Measurements from ENCODE around the gene EHMT1. TPM values are rescaled to one million over a fixed set of nuclear protein-coding genes. Genes with fewer than 3 reads are reported as not detected.
A peak's percentile ranks its signal among the peaks of the same experiment; 100 is the strongest.

Gene EHMT1
- total and polyA plus RNA-seq, 2 of the 13 experiments (the other 11 are each of a cell fraction or from before 2014, with no cell fraction given), result 23.0 to 27.1 TPM

DNA sequence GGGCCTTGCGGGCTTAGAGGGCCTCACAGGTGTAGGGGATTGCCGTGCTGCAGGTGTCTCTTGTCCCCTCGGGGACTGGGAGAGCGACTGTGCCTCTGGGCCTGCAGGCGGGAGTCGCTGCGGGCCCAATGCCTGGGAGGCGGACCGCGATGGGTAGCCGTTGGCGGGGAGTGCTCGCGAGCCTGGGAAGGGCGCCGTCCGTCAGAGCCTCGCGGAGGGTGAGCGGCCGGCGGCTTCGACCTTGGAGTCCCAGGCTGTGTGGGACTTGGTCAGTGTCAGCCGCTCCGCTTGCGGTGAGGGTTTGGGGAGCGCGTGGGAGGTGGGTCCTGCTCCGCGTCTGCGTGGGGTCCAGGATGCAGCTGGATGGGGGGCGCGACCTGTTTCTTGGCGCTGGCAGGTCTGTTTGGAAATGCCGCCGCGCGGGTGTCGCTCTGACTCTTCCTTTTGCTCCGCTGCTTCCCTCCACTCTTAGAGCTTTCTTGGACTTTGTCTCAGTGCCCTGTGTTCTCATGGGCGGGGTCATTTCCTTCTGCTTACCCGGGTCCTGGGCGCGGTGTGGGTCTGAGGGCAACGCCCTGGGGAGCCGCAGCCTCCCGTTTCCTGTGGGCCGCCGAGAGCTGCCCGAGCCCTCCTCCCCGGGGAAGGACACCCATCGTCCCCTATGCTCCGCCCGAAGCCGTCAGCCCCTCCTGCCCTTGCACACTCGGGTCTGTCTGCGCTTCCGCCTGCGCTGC is 169.9 kb downstream of the EHMT1 start (continued):
- no peak for TF ChIP-seq ZNF883 (CRISPR knock-in tag; IDR thresholded peaks at IDR 0.05; ENCODE audit: not compliant biosample characterization)
- TF ChIP-seq DMAP1 (CRISPR knock-in tag; IDR thresholded peaks at IDR 0.05), result no peak
- no peak for TF ChIP-seq ZNF124 (CRISPR knock-in tag; IDR thresholded peaks at IDR 0.05)
- 0 out of 2 replicates have a peak, but pooled peaks have one; percentile 39 for TF ChIP-seq SP2 (CRISPR knock-in tag; IDR thresholded peaks at IDR 0.05)
- TF ChIP-seq DPF2 (CRISPR knock-in tag; IDR thresholded peaks at IDR 0.05; ENCODE audit: borderline replicate concordance, low read depth), result no peak
- no peak for TF ChIP-seq ZNF343 (CRISPR knock-in tag; IDR thresholded peaks at IDR 0.05)
- no peak for TF ChIP-seq KAT7 (CRISPR knock-in tag; IDR thresholded peaks at IDR 0.05; ENCODE audit: borderline replicate concordance)
- TF ChIP-seq, protein P1, sequence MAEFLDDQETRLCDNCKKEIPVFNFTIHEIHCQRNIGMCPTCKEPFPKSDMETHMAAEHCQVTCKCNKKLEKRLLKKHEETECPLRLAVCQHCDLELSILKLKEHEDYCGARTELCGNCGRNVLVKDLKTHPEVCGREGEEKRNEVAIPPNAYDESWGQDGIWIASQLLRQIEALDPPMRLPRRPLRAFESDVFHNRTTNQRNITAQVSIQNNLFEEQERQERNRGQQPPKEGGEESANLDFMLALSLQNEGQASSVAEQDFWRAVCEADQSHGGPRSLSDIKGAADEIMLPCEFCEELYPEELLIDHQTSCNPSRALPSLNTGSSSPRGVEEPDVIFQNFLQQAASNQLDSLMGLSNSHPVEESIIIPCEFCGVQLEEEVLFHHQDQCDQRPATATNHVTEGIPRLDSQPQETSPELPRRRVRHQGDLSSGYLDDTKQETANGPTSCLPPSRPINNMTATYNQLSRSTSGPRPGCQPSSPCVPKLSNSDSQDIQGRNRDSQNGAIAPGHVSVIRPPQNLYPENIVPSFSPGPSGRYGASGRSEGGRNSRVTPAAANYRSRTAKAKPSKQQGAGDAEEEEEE (CRISPR knock-in tag; IDR thresholded peaks at IDR 0.05; ENCODE audit: borderline replicate concordance), result no peak
- peak; percentile 37; the same call in 1 of the 2 replicates for TF ChIP-seq ZNF598 (CRISPR knock-in tag; IDR thresholded peaks at IDR 0.05; ENCODE audit: borderline replicate concordance)
- TF ChIP-seq ZNF180 (CRISPR knock-in tag; IDR thresholded peaks at IDR 0.05; ENCODE audit: borderline replicate concordance, low read depth), result no peak
- TF ChIP-seq, protein P2, sequence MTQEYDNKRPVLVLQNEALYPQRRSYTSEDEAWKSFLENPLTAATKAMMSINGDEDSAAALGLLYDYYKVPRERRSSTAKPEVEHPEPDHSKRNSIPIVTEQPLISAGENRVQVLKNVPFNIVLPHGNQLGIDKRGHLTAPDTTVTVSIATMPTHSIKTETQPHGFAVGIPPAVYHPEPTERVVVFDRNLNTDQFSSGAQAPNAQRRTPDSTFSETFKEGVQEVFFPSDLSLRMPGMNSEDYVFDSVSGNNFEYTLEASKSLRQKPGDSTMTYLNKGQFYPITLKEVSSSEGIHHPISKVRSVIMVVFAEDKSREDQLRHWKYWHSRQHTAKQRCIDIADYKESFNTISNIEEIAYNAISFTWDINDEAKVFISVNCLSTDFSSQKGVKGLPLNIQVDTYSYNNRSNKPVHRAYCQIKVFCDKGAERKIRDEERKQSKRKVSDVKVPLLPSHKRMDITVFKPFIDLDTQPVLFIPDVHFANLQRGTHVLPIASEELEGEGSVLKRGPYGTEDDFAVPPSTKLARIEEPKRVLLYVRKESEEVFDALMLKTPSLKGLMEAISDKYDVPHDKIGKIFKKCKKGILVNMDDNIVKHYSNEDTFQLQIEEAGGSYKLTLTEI (CRISPR knock-in tag; conservative IDR thresholded peaks at IDR 0.05), result no peak
- no peak for TF ChIP-seq YY1 (IDR thresholded peaks at IDR 0.05; ENCODE audit: insufficient read depth, insufficient replicate concordance, low read depth, low read length)
- no peak for TF ChIP-seq ZNF446 (CRISPR knock-in tag; IDR thresholded peaks at IDR 0.05)
- 0 out of 2 replicates have a peak, but pooled peaks have one; percentile 18 for TF ChIP-seq ZBTB38 (CRISPR knock-in tag; IDR thresholded peaks at IDR 0.05)
- TF ChIP-seq ZFY (CRISPR knock-in tag; IDR thresholded peaks at IDR 0.05), result no peak
- TF ChIP-seq ARNT2 (CRISPR knock-in tag; IDR thresholded peaks at IDR 0.05; ENCODE audit: low read depth), result no peak
- no peak for TF ChIP-seq CBX2 (IDR thresholded peaks at IDR 0.05; ENCODE audit: low read depth, low read length)
- no peak for TF ChIP-seq CBX2 (CRISPR knock-in tag; IDR thresholded peaks at IDR 0.05; ENCODE audit: low read depth)
- no peak for TF ChIP-seq MAFK (conservative IDR thresholded peaks at IDR 0.05 in 1 of 2, IDR thresholded peaks at IDR 0.05 in 1 of 2; ENCODE audit: low read length in 2 of 2)
- peak; percentile 26; the same call in 1 of the 2 replicates for TF ChIP-seq ZFX (CRISPR knock-in tag; IDR thresholded peaks at IDR 0.05; ENCODE audit: low read depth)
- no peak for TF ChIP-seq ZNF660 (CRISPR knock-in tag; IDR thresholded peaks at IDR 0.05; ENCODE audit: borderline replicate concordance, low read depth)
- TF ChIP-seq RBFOX2 (IDR thresholded peaks at IDR 0.05; ENCODE audit: low read depth, low read length), result 0 out of 2 replicates have a peak, but pooled peaks have one; percentile 38
- no peak for TF ChIP-seq MIER2 (CRISPR knock-in tag; IDR thresholded peaks at IDR 0.05)
- TF ChIP-seq ZNF496 (CRISPR knock-in tag; IDR thresholded peaks at IDR 0.05; ENCODE audit: insufficient replicate concordance), result no peak
- TF ChIP-seq, protein P3, sequence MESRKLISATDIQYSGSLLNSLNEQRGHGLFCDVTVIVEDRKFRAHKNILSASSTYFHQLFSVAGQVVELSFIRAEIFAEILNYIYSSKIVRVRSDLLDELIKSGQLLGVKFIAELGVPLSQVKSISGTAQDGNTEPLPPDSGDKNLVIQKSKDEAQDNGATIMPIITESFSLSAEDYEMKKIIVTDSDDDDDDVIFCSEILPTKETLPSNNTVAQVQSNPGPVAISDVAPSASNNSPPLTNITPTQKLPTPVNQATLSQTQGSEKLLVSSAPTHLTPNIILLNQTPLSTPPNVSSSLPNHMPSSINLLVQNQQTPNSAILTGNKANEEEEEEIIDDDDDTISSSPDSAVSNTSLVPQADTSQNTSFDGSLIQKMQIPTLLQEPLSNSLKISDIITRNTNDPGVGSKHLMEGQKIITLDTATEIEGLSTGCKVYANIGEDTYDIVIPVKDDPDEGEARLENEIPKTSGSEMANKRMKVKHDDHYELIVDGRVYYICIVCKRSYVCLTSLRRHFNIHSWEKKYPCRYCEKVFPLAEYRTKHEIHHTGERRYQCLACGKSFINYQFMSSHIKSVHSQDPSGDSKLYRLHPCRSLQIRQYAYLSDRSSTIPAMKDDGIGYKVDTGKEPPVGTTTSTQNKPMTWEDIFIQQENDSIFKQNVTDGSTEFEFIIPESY (CRISPR knock-in tag; IDR thresholded peaks at IDR 0.05), result peak; percentile 96

All from HepG2 (cell line).